ENCODE data around the gene GTF2IRD1.
"Not testable (repeated sequence)": the region's sequence is repeated elsewhere in the genome, so short reads cannot be mapped to it uniquely, and the experiment has no call there.

GTF2IRD1 gene

GRCh38 chr7:74519395-74519794 is 65.7 kb downstream of the GTF2IRD1 start:
- no peak for DNase-seq

DNA sequence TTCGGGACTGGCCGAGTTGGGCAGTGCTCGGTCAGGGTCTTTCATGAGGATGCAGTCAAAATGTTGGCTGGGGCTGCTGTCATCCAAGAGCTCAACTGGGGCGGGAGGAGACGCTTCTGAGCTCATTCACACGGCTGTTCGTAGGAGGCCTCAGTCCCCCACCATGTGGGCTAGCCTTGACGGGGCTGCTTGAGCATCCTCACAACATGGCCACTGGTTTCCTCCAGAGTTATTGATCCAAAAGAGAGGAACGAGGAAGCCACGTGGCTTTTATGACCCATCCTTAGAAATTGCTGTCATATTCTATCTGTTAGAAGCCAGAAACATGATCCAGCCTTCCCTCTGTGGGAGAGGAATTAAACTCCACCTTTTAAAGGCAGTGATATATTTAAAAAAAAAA is 68.1 kb downstream of the GTF2IRD1 start:
- DNase-seq: no peak

DNA sequence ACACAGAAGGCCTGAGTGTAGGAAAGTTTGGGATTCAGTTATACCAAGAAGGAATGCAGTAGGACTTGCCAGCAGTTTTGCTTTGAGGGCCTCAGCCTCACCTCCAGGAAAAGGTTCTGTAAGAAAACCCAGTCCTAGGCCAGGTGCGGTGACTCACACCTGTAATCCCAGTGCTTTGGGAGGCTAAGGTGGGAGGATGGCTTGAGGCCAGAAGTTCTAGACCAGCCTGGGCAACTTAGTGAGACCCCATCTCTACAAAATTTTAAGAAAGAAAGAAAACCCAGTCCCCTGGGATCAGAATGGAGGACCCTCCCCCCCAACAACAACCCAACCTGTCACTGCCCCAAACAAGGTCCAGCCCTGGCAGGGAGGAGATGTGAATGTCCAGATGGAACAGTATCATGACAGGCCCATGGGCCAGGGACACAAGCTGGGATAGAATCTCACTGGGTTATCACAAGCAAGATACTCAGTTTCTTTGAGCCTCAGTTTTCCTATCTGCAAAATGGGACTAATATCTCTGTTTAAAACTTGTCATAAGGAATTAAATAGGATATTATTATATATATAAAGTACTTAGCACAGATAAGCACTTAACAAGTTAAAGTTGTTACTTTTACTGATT is 68.7 kb downstream of the GTF2IRD1 start:
- DNase-seq: no peak

DNA sequence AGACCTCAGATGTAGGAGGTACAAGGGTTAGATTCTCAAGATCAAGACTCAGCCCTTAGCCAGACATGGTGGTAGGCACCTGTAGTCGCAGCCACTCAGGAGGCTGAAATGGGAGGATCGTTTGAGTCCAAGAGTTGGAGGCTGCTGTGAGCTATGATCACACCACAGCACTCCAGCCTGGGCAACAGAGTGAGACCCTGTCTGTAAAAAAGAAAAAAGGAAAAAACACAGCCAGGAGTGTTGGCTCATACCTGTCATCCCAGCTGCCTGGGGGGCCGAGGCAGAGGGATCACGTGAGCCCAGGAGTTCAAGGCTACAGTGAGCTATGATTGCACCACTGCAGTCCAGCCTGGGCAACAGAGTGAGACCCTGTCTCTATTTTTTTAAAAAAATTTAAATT is 69.3 kb downstream of the GTF2IRD1 start:
- no peak for DNase-seq

- DNase-seq: no peak
These were observed 71.4 kb downstream of the GTF2IRD1 start for GRCh38 chr7:74525140-74525539.

GRCh38 chr7:74525881-74526280 is 72.2 kb downstream of the GTF2IRD1 start:
- no peak for DNase-seq

GRCh38 chr7:74526780-74527179 is 73.1 kb downstream of the GTF2IRD1 start:
- DNase-seq: no peak

DNA sequence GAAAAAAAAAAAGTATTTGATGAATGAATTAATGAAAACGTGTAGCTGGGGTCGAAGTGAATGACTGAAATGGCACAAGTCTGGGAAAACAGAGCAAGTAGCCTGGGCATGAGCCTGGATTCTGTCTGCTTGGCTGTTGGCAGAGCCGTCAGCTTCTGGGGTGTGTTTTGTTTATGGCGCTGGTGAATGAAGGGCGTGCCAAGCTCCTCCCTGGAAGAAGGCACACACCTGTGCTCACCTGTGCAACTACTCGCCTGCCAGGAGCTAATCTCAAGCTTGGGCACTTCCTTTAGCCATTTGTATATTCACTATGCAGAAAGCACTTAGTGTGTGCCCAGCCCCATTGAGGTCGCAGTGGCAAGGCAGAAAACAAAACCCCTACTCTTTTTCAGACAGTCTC is 74.1 kb downstream of the GTF2IRD1 start:
- no peak for DNase-seq

GRCh38 chr7:74528773-74529172 is 75.1 kb downstream of the GTF2IRD1 start:
- DNase-seq: not testable (repeated sequence)

DNA sequence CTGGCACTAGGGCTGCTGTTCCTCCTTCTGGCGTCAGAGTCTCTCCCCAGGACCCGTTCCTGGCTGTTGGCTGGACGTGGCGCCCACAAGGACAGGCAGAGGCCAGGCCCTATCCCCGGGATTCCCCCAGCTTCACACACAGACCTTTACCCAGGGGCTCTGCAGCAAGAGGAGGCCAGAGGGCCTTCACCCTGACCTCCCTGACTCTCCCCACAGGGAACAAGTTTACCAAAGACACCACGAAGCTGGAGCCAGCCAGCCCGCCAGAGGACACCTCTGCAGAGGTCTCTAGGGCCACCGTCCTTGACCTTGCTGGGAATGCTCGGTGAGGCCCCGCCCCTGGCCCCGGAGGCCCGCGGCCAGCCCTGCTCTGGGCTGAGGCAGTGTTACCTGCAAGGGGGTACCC is 82.2 kb downstream of the GTF2IRD1 start:
- no peak for DNase-seq

GRCh38 chr7:74541937-74542336 is 88.2 kb downstream of the GTF2IRD1 start:
- not testable (repeated sequence) for DNase-seq

- no peak for DNase-seq
These were observed 88.9 kb downstream of the GTF2IRD1 start for GRCh38 chr7:74542558-74543117.

- DNase-seq: peak; percentile 18
These were observed 91.2 kb downstream of the GTF2IRD1 start for GRCh38 chr7:74544706-74545469.

GRCh38 chr7:74545921-74546320 is 92.2 kb downstream of the GTF2IRD1 start:
- DNase-seq: no peak

DNA sequence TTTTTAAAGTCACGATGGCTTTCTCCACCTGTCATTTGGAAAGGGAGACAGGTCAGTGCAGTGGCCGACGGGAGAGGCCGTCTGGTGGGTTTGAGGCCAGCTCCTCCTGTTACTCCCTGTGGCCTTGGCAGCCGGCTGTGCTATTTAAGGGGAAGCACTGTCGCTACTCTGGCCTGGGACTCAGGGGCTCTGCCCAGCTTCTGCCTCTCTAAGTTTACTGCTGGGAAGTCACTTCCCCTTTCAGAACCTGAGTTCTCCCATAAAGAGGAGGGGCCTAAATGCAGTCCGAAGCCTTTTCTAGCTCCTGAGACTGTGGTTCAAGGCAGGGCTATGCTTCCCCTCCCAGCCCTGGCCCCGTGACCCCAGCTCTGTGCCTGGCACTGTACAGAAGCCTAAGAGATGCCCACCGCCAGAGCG is 99.9 kb downstream of the GTF2IRD1 start:
- not testable (repeated sequence) for DNase-seq

DNA sequence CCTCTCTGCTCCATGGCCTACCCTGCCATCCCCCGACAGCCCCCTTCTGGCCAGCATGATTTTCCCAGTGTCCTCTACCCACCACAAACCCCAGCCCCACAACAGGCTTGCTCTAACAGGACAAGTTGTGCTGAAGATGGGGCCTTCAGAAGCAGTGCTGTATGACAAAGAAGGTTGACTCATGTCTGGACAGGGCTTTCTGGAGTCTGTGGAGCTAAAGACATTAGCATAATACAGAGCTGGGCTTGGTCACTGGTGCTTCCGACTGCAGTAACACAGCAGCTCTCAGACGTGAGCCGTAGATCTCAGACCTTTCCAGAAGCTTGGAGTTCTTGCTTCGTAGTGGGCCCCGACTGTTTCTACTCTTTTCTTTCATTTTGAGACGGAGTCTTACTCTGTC is 100.5 kb downstream of the GTF2IRD1 start:
- no peak for DNase-seq

DNA sequence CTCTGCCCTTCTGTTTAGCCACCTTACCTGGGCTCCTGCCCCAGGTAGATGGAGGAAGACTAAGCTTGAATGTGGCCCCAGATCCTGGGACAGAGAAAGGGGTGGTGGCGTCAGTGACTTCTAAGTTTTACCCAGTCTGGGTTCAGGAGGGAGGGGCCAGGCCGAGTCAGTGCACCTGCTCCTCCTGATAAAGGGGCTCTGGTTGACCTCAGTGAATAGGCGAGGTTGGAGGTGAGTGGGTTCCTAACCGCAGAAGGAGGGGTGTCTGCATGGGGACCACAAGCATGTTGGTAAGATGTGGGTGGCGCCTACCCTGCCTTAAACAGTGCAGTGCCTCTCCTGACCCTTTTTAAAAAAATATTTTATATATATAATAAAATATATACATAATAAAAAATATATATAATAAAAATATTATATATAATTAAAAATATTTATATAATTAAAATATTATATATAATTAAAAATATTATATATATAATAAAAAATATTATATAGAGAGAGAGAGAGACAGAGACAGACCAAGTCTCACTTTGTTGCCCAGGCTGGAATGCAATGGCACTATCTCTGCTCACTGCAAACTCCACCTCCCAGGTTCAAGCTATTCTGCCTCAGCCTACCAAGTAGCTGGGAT is 106.5 kb downstream of the GTF2IRD1 start:
- no peak for DNase-seq

- DNase-seq: no peak
These were observed 108.3 kb downstream of the GTF2IRD1 start for GRCh38 chr7:74561898-74562613.

- DNase-seq: not testable (repeated sequence)
These were observed 109.9 kb downstream of the GTF2IRD1 start for GRCh38 chr7:74563639-74564038.

DNA sequence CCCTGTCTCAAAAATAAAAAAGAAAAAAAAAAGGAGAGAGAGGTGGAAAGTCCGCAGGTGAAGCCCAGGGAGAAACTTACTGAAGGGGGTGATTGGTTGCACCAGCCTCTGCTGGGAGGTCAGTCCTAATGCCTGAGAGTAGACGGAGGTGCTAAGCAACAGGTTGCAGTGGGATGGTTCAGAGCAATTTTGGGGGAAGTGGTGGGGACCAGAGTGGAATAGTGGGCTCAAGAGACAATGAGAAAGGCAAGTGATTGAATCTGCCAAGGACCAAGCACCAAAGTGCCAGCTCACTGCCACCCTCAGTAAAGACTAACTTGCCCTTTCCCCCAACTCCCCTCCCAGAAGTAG is 113.6 kb downstream of the GTF2IRD1 start:
- no peak for DNase-seq

- no peak for DNase-seq
These were observed 115.0 kb downstream of the GTF2IRD1 start for GRCh38 chr7:74568658-74569057.

DNA sequence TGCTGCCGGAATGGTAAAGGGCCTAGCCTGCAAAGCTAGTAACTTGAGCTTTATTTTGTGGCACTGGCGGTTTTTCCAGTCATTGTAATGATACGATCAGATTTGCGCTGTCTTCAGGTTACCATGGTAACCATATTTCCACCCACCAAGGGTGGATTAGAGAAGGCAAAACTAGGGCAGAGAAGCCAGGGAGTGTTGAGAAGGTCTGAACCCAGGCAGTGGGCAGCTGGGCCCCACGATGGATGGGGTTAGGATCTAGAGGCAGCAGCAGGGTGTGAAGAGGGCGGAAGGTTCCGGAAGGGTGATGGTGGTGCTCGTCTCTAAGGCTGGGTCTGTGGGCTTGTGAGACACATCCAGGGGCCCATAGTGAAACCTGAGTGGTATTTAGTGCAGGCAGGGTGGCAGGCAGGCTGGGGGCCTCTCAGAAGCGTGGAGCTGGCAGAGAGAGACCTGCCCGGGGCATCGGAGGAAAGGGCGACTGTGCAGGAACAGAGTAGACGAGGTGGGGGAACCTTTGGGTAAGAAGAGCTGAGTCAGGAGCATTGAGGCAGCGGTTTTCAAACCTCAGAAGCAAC is 115.9 kb downstream of the GTF2IRD1 start:
- no peak for DNase-seq
